Left colon (tissue), 2 donors: ENCODE data around the gene SORD. TPM values are rescaled to one million over a fixed set of nuclear protein-coding genes. Genes with fewer than 3 reads are reported as not detected.

Source experiments
- ATAC-seq: fragments of 200-7000 bp; cut with Tn5 transposase; one replicate; pipeline ENCODE4 v1.9.1; 2020; ENCODE audit warnings: mild to moderate bottlenecking, moderate library complexity
- DNase-seq, 2 donors: peaks; one replicate each; pipeline ENCODE4 v3.0.0-alpha.2; 2020
- intact Hi-C, 2 donors: fragments of 100-400 bp; cut with DNase I in 1 of 2; cut with micrococcal nuclease in 1 of 2; formaldehyde crosslinking; loops; one replicate each; pipeline versions ENCODE4 v1.11.2 to v1.14.0; 2022; cut with DNase I, micrococcal nuclease
- total RNA-seq, 2 donors: library from RNA; stranded (reverse); fragmentation: NEBNext Ultra II Directional; extraction: Animal tissue kit (Norgen Biotek cat#: 25700); gene quantifications; one replicate each; pipeline ENCODE4 v1.2.1, GENCODE V29; 2021
- donor health status: DM: no; HTN: no; CAD: no.
- donor health status: DM: yes; HTN: yes; CAD: no.

SORD gene
- total RNA-seq, 2 donors from 2014 or later, result 13.2 to 23.3 TPM

DNA sequence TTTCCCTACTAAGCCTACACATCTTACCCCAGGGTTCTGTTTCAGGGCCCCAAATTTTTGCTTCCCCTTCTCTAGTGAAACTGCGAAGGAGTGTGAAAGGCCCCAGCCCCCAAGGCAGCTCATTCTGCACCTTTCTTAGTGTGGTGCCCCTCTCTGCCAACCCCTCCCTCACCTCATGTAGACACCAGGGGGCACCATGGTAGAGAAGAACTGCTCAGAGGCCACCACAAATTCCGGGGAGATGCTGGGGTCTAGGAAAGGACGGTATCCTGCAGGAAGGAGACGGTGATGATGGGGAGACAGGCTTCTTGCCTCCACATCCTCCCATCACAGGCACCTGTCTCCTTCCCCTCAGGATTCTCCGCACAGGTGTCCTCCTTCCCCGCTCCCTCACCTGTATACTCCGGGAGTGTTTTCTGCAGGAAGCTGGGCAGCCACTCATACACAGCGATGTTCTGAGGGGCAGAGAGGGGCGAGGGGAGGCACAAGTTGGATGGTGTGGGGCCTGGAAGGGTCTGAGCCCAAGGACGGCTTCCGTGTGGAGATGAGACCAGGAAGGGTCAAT lies 87.3 kb downstream of the SORD start:
- intact Hi-C loops, result no loop called here
- no peak for DNase-seq
- no peak for ATAC-seq

DNA sequence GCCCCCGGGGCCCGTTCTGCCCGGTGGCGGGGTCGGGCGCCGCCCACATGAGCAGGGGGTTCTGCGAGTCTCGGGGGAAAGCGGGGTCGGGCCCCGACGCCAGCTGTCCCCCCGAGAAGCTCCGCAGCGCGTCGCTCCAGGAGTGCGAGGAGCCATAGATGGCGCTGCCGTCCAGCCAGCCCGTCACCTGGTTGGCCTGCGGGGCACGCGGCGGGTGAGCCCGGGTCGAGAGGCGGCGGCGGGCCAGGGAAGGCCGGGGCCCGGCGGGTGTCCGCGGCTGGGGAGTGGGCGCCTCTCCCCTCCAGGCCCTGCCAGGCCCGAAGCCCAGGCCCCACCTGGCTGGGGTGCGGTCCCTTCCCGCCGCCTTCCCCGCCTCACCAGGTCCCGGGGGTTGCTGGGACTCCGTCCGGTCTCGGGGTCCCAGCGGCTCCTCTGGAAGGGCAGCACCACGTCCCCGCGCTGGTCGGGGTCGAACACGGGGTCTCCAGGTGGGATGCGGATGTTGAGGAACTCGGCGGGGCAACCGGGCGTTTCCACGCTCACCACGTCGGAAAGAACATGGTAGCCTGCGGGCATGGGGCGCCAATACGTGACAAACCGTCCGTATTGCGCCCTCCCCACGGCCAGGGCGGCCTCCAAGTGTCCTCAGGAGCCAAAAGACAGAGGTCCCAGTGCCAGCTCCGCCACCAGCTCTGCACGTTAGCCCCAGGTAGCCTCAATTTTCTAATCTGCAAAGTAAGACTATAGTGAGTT lies 88.6 kb downstream of the SORD start:
- ATAC-seq, result no peak
- intact Hi-C loops, result no loop called here
- no peak for DNase-seq

- ATAC-seq, result no peak
- no peak for DNase-seq
- intact Hi-C loops, result no loop called here
Measured at GRCh38 chr15:45112143-45112590, 89.2 kb downstream of the SORD start.

DNA sequence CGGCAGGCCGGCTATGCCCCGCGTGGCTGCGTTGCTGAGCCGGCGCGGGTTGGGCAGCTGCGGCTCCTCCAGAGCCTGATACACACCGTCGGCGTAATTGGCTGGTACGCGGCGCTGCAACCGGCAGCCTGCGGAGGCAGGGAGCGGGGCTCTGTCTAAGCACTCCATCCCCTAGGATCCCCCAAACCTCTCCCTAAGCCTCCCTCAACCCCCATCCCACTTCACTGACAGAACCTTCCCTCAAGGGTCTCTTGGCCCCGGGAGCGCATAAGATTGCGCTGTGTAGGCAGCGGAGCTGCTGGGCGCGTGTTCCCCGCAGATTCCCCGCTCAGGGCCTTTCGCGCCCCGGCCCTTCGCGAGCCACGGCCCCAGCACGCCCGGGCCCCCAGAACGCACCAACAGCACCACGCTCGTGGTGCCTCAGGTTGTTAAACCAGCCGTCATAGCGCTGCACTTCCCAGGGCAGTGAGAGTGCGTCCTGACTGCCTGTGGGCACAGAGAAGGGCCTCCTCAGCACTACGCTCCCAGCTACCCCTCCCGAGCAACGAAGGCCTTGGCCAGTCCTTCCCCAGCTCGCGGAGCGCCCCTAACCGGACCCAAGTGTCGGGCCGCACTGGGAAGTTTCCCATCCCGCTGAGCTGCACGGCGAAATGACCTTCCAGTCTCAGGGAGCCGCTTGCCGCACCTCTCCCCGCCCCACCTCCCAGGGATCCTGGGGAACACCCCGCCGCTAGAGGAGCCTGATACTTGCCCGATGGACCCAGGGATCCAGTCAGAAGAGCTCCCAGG lies 89.8 kb downstream of the SORD start:
- ATAC-seq (peak; percentile 47), DNase-seq (no peak)
- intact Hi-C loops, result no loop called here

DNA sequence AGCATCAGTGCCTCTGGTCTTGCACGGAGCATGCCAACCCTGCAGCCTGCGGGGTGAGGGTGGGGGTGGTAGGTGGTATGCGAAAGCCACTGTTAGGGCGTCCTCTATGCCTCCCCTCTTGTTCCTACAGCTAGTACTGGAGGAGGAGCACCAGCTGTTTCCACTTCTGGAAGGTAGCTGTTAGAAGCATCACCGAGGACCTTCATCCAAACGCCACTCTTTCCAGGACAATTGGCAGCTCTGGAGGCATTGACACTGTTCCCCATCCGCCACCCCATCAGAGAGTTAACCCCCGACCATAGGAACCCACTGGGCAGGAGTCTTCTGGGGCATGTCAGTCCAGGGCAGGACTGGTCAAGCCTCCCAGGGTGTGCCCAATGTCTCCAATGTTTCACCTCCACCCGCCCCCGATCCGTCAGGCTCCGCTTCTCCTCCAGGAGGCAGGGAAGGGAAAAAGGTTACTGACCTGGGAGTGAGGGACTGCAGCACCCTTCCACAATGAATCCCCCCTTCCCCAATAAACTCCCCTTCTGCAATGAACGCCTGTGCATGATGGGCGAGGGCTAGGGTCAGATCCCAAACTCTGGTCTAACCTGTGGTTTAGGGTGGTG lies 90.5 kb downstream of the SORD start:
- intact Hi-C loops, result no loop called here
- ATAC-seq, result no peak

GRCh38 chr15:45114076-45114750 lies 91.2 kb downstream of the SORD start, which contains the start of the genes DUOX2 and DUOXA2:
DUOX2 (minus strand) TSS chr15:45114172; CDS start chr15:45113411, 761 bp downstream.
DUOXA2 (plus strand) TSS chr15:45114326; CDS start chr15:45114606, 280 bp downstream.
- ATAC-seq (peak; percentile 31), DNase-seq (no peak)
- intact Hi-C loops, result no loop called here

More for the DNA sequence above, 90.5 kb downstream of the SORD start:
- no peak for DNase-seq

DNA sequence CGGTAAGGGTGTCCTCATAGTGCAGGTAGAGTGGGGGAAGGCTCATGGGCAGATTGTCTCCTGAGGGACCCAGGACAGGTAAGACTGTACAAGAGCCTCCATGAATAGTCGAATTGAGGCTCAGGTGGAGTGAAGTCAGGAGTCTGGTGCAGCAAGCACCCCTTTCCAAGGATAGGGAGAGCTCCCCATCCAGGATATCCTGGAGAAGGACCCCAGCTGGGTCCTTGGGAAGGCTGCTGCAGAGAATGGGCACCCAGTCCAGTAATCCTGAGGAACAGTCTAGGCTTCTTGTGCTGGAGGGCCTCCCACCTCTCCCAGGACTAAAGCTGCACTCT lies 91.7 kb downstream of the SORD start:
- intact Hi-C loops, result no loop called here
- ATAC-seq (no peak), DNase-seq (no peak)

DNA sequence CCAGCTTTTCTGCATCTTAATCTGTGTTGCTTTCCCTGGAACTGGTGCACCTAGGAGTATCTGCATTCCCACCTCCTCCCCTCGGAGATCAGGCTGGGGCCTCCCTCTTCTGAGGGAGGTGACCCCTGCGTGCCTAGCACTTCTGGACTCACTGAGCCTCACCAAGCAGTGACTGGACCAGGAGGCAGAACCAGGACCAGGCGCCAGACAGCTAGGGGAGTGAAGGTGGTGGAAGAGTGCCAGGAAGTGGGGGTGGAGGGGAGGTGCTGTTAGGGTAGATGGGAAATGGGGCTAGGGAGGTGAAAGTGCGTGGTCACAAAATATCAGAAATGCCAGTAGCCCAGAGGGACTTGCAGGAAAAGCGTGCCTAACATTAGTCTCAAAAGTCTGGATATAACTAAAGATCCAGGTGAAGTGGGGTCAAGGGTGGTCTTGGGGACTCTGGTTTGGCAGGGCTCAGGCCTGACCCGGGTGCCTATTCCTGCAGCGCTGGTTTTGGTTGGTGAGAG lies 92.4 kb downstream of the SORD start:
- ATAC-seq, result no peak
- intact Hi-C loops, result no loop called here
- no peak for DNase-seq

DNA sequence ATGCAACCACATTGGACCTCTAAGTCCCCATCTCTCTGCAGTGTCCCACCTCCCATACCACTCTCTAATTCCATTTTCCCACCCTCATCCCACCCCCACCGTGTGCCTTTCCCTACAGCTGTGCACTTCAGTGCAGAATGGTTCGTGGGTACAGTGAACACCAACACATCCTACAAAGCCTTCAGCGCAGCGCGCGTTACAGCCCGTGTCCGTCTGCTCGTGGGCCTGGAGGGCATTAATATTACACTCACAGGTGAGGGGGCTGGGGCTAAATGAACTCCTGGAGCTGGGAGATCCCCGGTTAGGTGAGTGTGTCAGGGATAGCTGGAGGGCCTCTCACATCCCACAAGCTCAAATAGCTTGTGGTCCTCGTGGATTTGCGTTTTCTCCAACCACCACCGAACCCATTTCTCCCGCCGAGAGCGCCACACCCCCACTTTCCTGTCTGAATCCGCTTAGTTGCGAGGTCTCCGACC lies 93.0 kb downstream of the SORD start:
- ATAC-seq (no peak), DNase-seq (no peak)
- intact Hi-C loops, result no loop called here

DNA sequence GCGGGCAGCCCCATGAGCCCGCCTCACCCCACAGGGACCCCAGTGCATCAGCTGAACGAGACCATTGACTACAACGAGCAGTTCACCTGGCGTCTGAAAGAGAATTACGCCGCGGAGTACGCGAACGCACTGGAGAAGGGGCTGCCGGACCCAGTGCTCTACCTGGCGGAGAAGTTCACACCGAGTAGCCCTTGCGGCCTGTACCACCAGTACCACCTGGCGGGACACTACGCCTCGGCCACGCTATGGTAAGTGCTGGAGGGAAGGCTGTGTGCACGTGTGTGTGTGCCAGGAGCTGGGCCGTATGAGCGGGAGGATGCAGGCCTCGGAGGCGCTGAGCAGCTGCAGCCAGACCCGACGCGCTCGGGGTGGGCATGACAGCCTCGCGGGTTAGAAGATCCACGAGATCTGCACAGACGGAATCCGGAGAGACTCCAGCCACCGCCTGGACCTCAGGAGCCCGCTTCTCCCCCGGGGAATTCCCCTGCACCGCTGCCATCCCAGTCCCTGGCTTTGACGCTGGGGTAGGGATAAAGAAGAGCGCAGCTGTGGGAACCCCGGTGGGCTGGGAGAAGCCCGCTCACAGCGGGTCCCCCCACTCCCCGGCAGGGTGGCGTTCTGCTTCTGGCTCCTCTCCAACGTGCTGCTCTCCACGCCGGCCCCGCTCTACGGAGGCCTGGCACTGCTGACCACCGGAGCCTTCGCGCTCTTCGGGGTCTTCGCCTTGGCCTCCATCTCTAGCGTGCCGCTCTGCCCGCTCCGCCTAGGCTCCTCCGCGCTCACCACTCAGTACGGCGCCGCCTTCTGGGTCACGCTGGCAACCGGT lies 93.7 kb downstream of the SORD start:
- intact Hi-C loops, result no loop called here
- no peak for DNase-seq
- no peak for ATAC-seq

GRCh38 chr15:45117308-45118130 lies 94.5 kb downstream of the SORD start:
- DNase-seq (no peak), ATAC-seq (peak; percentile 4)
- intact Hi-C loops, result no loop called here

GRCh38 chr15:45118131-45118588 lies 95.2 kb downstream of the SORD start:
- intact Hi-C loops, result no loop called here
- ATAC-seq, result peak; percentile 95
- DNase-seq, result peak; percentile 82 to 93

DNA sequence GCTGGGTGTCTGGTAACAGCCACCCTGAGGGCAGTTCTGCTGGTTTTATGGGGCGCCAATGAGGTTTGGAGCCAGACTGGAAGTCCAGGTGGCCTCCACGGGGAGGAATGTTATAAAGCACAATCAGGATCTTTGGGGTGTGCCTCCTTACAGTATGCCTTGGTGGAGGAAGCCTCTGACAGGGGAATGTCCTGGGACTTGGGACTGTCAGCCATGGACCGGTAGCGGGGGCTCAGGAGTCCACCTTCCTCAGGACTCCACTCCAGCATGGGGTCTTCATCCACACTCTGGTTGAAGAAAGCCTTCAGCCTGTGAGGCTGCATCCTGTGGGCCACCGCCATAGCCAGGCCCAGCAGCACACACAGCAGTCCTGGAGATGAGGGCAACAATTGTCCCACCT lies 96.0 kb downstream of the SORD start:
- no peak for ATAC-seq
- intact Hi-C loops, result no loop called here
- no peak for DNase-seq

GRCh38 chr15:45120081-45120972 lies 97.3 kb downstream of the SORD start:
- ATAC-seq, result no peak
- no peak for DNase-seq
- intact Hi-C loops, result no loop called here

DNA sequence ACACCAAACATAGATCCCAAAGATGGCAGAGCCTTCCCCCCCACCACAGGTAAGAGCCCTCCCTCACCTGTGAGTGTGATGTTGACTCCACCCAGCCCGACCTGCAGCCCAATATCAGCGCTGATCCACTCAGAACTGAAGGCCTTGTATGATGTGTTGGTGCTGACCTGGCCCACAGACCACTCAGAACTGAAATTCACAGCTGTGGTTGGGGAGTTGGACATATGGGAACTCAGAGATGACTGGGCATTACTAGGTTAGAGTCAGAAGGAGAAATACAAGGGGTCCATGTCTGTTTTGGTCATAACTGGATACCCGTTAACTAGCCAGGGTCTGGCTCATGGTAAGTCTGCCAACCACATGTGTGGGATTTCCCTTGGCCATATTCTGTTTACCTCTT lies 98.0 kb downstream of the SORD start:
- ATAC-seq (no peak), DNase-seq (no peak)
- intact Hi-C loops, result no loop called here
